Keratinocyte (primary cell): ENCODE data around the gene CTDSP2. TPM values are rescaled to one million over a fixed set of nuclear protein-coding genes. Genes with fewer than 3 reads are reported as not detected.

ENCODE experiments used
- DNase-seq: peaks from one replicate; pipeline ENCODE4 v3.0.0-alpha.2; 2011; ENCODE audit warnings: low read depth, missing footprints, low spot score
- FAIRE-seq: peaks from 2 replicates; lab custom pipeline; 2011; peaks lifted over from hg19 to GRCh38; lab: Jason Lieb, UNC
- H2AFZ ChIP-seq: 2 replicates; pipeline ENCODE4 v1.6.0; 2012; ENCODE audit warnings: low read length, control low read depth, inconsistent platforms; ENCODE audit not compliant: control insufficient read depth
- H3K27ac ChIP-seq: 2 replicates; pipeline ENCODE4 v1.5.1; 2011; ENCODE audit warnings: low read length; ENCODE audit not compliant: control insufficient read depth, insufficient read depth
- H3K27me3 ChIP-seq: 3 replicates; pipeline ENCODE4 v1.6.0; 2011; ENCODE audit warnings: low read length; ENCODE audit not compliant: control insufficient read depth, insufficient read depth; ENCODE audit errors: extremely low read depth
- H3K36me3 ChIP-seq, 2 experiments: 2 replicates in 1 of 2; 3 replicates in 1 of 2; pipeline ENCODE4 v1.5.1; 2011; ENCODE audit warnings: low read length in 2 of 2, mild to moderate bottlenecking in 1 of 2; ENCODE audit not compliant: control insufficient read depth in 2 of 2, insufficient read depth in 2 of 2; ENCODE audit errors: extremely low read depth in 1 of 2
- H3K4me1 ChIP-seq: 3 replicates; pipeline ENCODE4 v1.5.1; 2011; ENCODE audit warnings: low read length; ENCODE audit not compliant: control insufficient read depth, insufficient read depth; ENCODE audit errors: extremely low read depth
- H3K4me2 ChIP-seq: 3 replicates; pipeline ENCODE4 v1.6.0; 2011; ENCODE audit warnings: low read depth, low read length; ENCODE audit not compliant: control insufficient read depth, insufficient read depth; ENCODE audit errors: extremely low read depth
- H3K4me3 ChIP-seq, 3 experiments: fragments of 200-600 bp in 1 of 3; sonication (generic) in 1 of 3; 2 replicates in 2 of 3; 3 replicates in 1 of 3; pipeline ENCODE4 v1.5.1; 2011 to 2016; ENCODE audit warnings: low read length in 3 of 3, mild to moderate bottlenecking in 3 of 3, control low read depth in 2 of 3, inconsistent platforms in 1 of 3, low read depth in 1 of 3, mixed read lengths in 1 of 3, mixed run types in 1 of 3, moderate library complexity in 1 of 3; ENCODE audit not compliant: control insufficient read depth in 2 of 3, insufficient read depth in 2 of 3; ENCODE audit errors: extremely low read depth in 1 of 3
- H3K79me2 ChIP-seq: 2 replicates; pipeline ENCODE4 v1.6.0; 2012; ENCODE audit warnings: low read length; ENCODE audit not compliant: control insufficient read depth, insufficient read depth
- H3K9ac ChIP-seq: 3 replicates; pipeline ENCODE4 v1.6.0; 2011; ENCODE audit warnings: low read length; ENCODE audit not compliant: control insufficient read depth, insufficient read depth; ENCODE audit errors: extremely low read depth
- H3K9me1 ChIP-seq: 3 replicates; pipeline ENCODE4 v1.6.0; 2011; ENCODE audit warnings: low read length; ENCODE audit not compliant: control insufficient read depth, insufficient read depth; ENCODE audit errors: extremely low read depth
- H3K9me3 ChIP-seq: 2 replicates; pipeline ENCODE4 v1.5.1; 2012; ENCODE audit warnings: low read depth, low read length; ENCODE audit not compliant: control insufficient read depth
- H4K20me1 ChIP-seq: 3 replicates; pipeline ENCODE4 v1.6.0; 2011; ENCODE audit warnings: low read length; ENCODE audit not compliant: control insufficient read depth, insufficient read depth; ENCODE audit errors: extremely low read depth
- EZH2 ChIP-seq: IDR thresholded peaks from one replicate; pipeline ENCODE4 v1.6.1; 2012; ENCODE audit warnings: inconsistent platforms, mild to moderate bottlenecking, low read length, moderate library complexity
- dilution Hi-C: fragments of 300-500 bp; cut with MboI; formaldehyde crosslinking; loops from one replicate; pipeline ENCODE4 v1.7.0; 2020; ENCODE audit warnings: low sequenced_read_pairs; ENCODE audit not compliant: extremely low pct_ligation_motif_present
- polyA plus RNA-seq, 5 experiments: library from polyadenylated mRNA; depleted of rRNA in 3 of 5; stranded (reverse) in 3 of 5; stranded (forward) in 1 of 5; unstranded in 1 of 5; fragments of >200 nt; gene quantifications; 1 replicate in 1 of 5; 2 replicates in 3 of 5; 3 replicates in 1 of 5; pipeline versions ENCODE4 v1.2.1 to v1.2.3, GENCODE V29; 2011 to 2012; ENCODE audit warnings: missing spikeins in 2 of 5, low read depth in 1 of 5, low replicate concordance in 1 of 5
- TF ChIP-seq, protein P1 (sequence below), 3 experiments: IDR thresholded peaks in 1 of 3; conservative IDR thresholded peaks in 1 of 3; optimal IDR thresholded peaks in 1 of 3; 2 replicates in 2 of 3; 3 replicates in 1 of 3; pipeline versions ENCODE3 to v1.5.1; 2011; ENCODE audit warnings: low read length in 3 of 3, mild to moderate bottlenecking in 3 of 3, moderate library complexity in 2 of 3, control low read depth in 1 of 3, inconsistent platforms in 1 of 3; ENCODE audit not compliant: insufficient read depth in 2 of 3; ENCODE audit errors: extremely low read depth in 1 of 3

The CTDSP2 gene
- polyA plus RNA-seq, 1 donor (not counting 4 experiments of a cell fraction or from before 2014, with no cell fraction given): 54.6 TPM

DNA sequence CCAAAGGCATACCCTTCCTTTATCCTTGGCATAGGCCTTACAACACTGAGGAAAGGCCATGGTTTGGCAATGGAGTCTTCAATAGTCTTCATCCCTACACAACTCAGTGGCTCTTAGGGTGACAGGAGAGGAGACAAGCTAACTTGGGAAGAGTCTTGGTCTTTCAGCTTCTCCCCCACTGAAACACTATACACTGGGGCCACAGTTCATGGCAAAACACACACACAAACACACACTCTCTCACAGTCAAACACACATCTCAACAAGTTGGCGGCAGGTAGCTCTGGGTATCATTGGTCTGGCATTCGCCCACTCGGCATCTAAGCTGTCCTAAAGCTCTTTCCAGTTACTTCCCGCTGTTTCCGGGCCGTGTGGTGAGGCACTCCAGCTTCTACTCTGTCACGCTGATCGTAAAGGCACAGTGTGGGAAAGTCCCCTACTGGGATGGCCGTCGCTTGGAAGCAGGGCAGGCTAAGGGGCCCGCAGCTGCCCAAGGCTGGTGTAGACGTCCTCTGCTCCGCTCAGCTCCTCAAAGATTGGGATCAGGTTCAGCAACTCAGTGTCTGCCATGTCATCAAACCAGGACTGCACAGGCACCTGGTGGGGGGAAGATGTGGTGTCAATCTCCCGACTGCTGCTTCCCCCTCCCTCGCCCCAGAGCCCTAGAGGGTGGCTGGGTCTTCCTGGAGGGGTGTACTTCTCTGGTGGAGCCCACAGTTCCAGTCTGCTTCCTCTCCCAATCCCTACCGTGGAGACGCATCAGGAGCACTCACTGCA is 23.2 kb downstream of the CTDSP2 start:
- Histone ChIP-seq H3K9me3 (no peaks in the 10 kb centered on the region), H3K4me1 (no peaks in the 10 kb centered on the region), H4K20me1 (peaks cover 4% of the 10 kb centered on the region), H3K9ac (no peak overlapping the region), H3K27me3 (no peaks in the 10 kb centered on the region), H3K9me1 (no peaks in the 10 kb centered on the region), H3K27ac (no peak overlapping the region), H3K79me2 (peaks cover 4% of the 10 kb centered on the region), H3K4me3 (no peak overlapping the region), H3K36me3 (peaks cover 51 to 55% of the 10 kb centered on the region in 2 experiments), H3K4me2 (no peak overlapping the region), H2AFZ (no peak overlapping the region)
- DNase-seq (no peak), FAIRE-seq (peak; percentile 46)
- TF ChIP-seq, protein P1, sequence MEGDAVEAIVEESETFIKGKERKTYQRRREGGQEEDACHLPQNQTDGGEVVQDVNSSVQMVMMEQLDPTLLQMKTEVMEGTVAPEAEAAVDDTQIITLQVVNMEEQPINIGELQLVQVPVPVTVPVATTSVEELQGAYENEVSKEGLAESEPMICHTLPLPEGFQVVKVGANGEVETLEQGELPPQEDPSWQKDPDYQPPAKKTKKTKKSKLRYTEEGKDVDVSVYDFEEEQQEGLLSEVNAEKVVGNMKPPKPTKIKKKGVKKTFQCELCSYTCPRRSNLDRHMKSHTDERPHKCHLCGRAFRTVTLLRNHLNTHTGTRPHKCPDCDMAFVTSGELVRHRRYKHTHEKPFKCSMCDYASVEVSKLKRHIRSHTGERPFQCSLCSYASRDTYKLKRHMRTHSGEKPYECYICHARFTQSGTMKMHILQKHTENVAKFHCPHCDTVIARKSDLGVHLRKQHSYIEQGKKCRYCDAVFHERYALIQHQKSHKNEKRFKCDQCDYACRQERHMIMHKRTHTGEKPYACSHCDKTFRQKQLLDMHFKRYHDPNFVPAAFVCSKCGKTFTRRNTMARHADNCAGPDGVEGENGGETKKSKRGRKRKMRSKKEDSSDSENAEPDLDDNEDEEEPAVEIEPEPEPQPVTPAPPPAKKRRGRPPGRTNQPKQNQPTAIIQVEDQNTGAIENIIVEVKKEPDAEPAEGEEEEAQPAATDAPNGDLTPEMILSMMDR (optimal IDR thresholded peaks at IDR 0.05 in 1 of 3, IDR thresholded peaks at IDR 0.05 in 1 of 3, conservative IDR thresholded peaks at IDR 0.05 in 1 of 3; ENCODE audit: extremely low read depth in 1 of 3, insufficient read depth in 2 of 3, low read length in 3 of 3): no peak
- no peak for TF ChIP-seq EZH2
- dilution Hi-C loops: no loop called here

DNA sequence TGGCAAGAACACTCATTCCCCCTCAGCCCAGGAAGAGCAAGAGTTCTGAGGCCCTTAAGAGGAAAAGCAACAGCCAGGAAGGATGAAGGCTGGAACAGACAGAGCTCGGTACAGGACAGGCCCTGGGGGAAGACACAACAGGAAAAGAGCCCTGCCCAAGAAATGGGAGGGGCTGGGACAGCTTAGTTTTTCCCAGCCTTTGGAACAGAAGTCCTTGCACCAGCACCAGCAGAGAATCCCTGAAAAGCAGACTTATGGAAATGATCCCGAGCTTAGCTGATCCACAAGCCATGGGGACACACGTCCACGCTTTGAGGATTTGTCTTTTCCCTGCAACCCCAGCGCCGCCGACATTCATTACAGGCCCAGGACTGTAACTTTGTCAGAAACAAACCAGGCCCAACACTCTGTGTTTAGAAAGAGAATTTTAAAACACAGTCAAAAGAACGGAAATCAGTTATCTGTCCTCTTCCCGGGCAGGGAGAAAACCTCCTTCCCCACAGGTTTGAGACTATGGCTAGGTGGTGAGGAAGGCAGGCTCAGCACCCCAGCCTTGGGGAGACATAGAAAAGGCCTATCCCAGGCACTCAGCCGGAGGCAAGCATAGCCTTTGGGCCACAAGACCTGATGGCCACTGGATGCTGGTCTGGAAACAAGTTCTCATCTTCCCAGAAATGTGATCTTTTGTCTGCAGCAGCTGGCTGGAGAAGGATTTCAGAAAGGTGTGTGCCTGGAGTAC is 24.0 kb downstream of the CTDSP2 start:
- Histone ChIP-seq H3K27ac (no peak overlapping the region), H3K9ac (no peak overlapping the region), H3K9me3 (no peaks in the 10 kb centered on the region), H3K4me3 (no peak overlapping the region), H3K9me1 (no peaks in the 10 kb centered on the region), H3K4me2 (no peak overlapping the region), H3K79me2 (peaks cover 4% of the 10 kb centered on the region), H3K27me3 (no peaks in the 10 kb centered on the region), H2AFZ (no peak overlapping the region), H3K36me3 (peaks cover 49 to 51% of the 10 kb centered on the region in 2 experiments), H3K4me1 (no peaks in the 10 kb centered on the region), H4K20me1 (peaks cover 4% of the 10 kb centered on the region)
- dilution Hi-C loops: no loop called here
- DNase-seq: no peak
- FAIRE-seq: no peak
- TF ChIP-seq, protein P1 (optimal IDR thresholded peaks at IDR 0.05 in 1 of 3, IDR thresholded peaks at IDR 0.05 in 1 of 3, conservative IDR thresholded peaks at IDR 0.05 in 1 of 3; ENCODE audit: extremely low read depth in 1 of 3, insufficient read depth in 2 of 3, low read length in 3 of 3): no peak
- no peak for TF ChIP-seq EZH2
